Cardiac muscle cell (in vitro differentiated cells and primary cell): ENCODE measurements around the gene CR2. TPM values are rescaled to one million over a fixed set of nuclear protein-coding genes. Genes with fewer than 3 reads are reported as not detected.
"Not testable (repeated sequence)": the region's sequence is repeated elsewhere in the genome, so short reads cannot be mapped to it uniquely, and the experiment has no call there.

Experiments used
- DNase-seq, 2 donors: peaks; one replicate each; pipeline versions ENCODE4 v3.0.0 to v3.0.0-alpha.2; 2010 to 2017; ENCODE audit warnings: low read depth in 1 of 2, low spot score in 1 of 2
- H3K27ac ChIP-seq: fragments of 200-600 bp; sonication (generic); 2 replicates; pipeline ENCODE4 v1.5.1; 2016
- H3K27me3 ChIP-seq: fragments of 200-600 bp; sonication (generic); 2 replicates; pipeline ENCODE4 v1.6.0; 2016; ENCODE audit warnings: control low read depth
- H3K36me3 ChIP-seq: fragments of 200-600 bp; sonication (generic); 2 replicates; pipeline ENCODE4 v1.5.1; 2016; ENCODE audit warnings: control low read depth
- H3K4me1 ChIP-seq: fragments of 200-600 bp; sonication (generic); 2 replicates; pipeline ENCODE4 v1.8.1; 2017; ENCODE audit warnings: low read depth, mild to moderate bottlenecking, mixed run types
- H3K4me3 ChIP-seq: fragments of 200-600 bp; sonication (generic); 2 replicates; pipeline ENCODE4 v1.5.1; 2016; ENCODE audit warnings: mild to moderate bottlenecking
- H3K9me3 ChIP-seq: fragments of 200-600 bp; sonication (generic); 2 replicates; pipeline ENCODE4 v1.5.1; 2017; ENCODE audit warnings: low read depth, mild to moderate bottlenecking, control low read depth
- CTCF ChIP-seq: IDR thresholded peaks from 2 replicates; pipeline ENCODE4 v1.5.1; 2012; ENCODE audit warnings: low read depth, mild to moderate bottlenecking, low read length
- polyA plus RNA-seq: library from polyadenylated mRNA; unstranded; fragments of >200 nt; fragmentation: Nextera tagmentation; extraction: Ambion mirVana; gene quantifications from 2 replicates; pipeline ENCODE4 v1.2.1, GENCODE V29; 2016
- total RNA-seq: library from RNA; depleted of rRNA; stranded (reverse); fragments of >200 nt; gene quantifications from 2 replicates; pipeline ENCODE4 v1.2.3, GENCODE V29; 2016

CR2 gene
- total and polyA plus RNA-seq, 2 experiments from 2014 or later: not detected

GRCh38 chr1:207493212-207493611 lies 39.1 kb downstream of the CR2 start:
- Histone ChIP-seq H3K9me3 (no peaks in the 10 kb centered on the region), H3K4me3 (no peak overlapping the region), H3K27ac (no peak overlapping the region), H3K27me3 (peaks cover 76% of the 10 kb centered on the region), H3K36me3 (no peaks in the 10 kb centered on the region), H3K4me1 (no peaks in the 10 kb centered on the region)
- TF ChIP-seq CTCF: no peak
- no peak for DNase-seq

GRCh38 chr1:207494171-207494570 lies 40.0 kb downstream of the CR2 start:
- no peaks in the 10 kb centered on the region for H3K36me3 ChIP-seq
- H3K27ac ChIP-seq: no peak overlapping the region
- H3K27me3 ChIP-seq: peaks cover 78% of the 10 kb centered on the region
- H3K4me1 ChIP-seq: no peaks in the 10 kb centered on the region
- no peaks in the 10 kb centered on the region for H3K9me3 ChIP-seq
- TF ChIP-seq CTCF: no peak
- no peak overlapping the region for H3K4me3 ChIP-seq
- no peak for DNase-seq

GRCh38 chr1:207495281-207495680 lies 41.2 kb downstream of the CR2 start:
- not testable (repeated sequence) for H3K4me1 ChIP-seq, H3K27ac ChIP-seq, H3K36me3 ChIP-seq, H3K9me3 ChIP-seq, DNase-seq, H3K4me3 ChIP-seq
- H3K27me3 ChIP-seq: peaks cover 84% of the 10 kb centered on the region

- peak; percentile 35 for DNase-seq
- Histone ChIP-seq H3K4me1 (no peaks in the 10 kb centered on the region), H3K9me3 (no peaks in the 10 kb centered on the region), H3K4me3 (peak within 1 kb of the TSS; percentile 39), H3K27me3 (peaks cover 88% of the 10 kb centered on the region), H3K27ac (no peak within 1 kb of the TSS), H3K36me3 (no peaks in the 10 kb centered on the region)
- no peak for TF ChIP-seq CTCF
Measured at GRCh38 chr1:207495801-207496792, 42.0 kb downstream of the CR2 start, which contains the start of gene CR1. Gene CR1 (plus strand): TSS chr1:207496157. CDS start chr1:207496268, 111 bp downstream.

- H3K27me3 ChIP-seq: peaks cover 93% of the 10 kb centered on the region
- H3K27ac ChIP-seq: no peak overlapping the region
- no peak for TF ChIP-seq CTCF
- no peaks in the 10 kb centered on the region for H3K4me1 ChIP-seq
- H3K4me3 ChIP-seq: no peak overlapping the region
- H3K9me3 ChIP-seq: no peaks in the 10 kb centered on the region
- no peaks in the 10 kb centered on the region for H3K36me3 ChIP-seq
- no peak for DNase-seq
Measured at GRCh38 chr1:207497941-207498340, 43.8 kb downstream of the CR2 start.

- peak; percentile 74 for TF ChIP-seq CTCF
- peak; percentile 70 to 84 for DNase-seq
- Histone ChIP-seq H3K9me3 (no peaks in the 10 kb centered on the region), H3K27ac (no peak overlapping the region), H3K36me3 (no peaks in the 10 kb centered on the region), H3K27me3 (peaks cover 88% of the 10 kb centered on the region), H3K4me3 (no peak overlapping the region), H3K4me1 (no peaks in the 10 kb centered on the region)
Measured at GRCh38 chr1:207499573-207499972, 45.4 kb downstream of the CR2 start.
